PC-3 (cell line): Measurements from ENCODE around the gene BABAM1. TPM values are rescaled to one million over a fixed set of nuclear protein-coding genes. Genes with fewer than 3 reads are reported as not detected.

ENCODE experiments used
- ATAC-seq: fragments of 200-7000 bp; cut with Tn5 transposase; 2 replicates; pipeline ENCODE4 v1.9.1; 2020; ENCODE audit warnings: mild to moderate bottlenecking, moderate library complexity
- BruUV-seq: library from RNA; stranded (reverse); fragments of 400-500 nt; replicated peaks from 2 replicates; lab custom pipeline; 2021; lab: Mats Ljungman, UMichigan
- CTCF ChIA-PET: fragments of 300-600 bp; sonication (Branson Sonifier 250); formaldehyde crosslinking; loops from one replicate; lab custom pipeline; 2022; ENCODE audit warnings: antibody characterized with exemption; lab: Charles Lee
- POLR2A ChIA-PET: fragments of 300-600 bp; sonication (Branson Sonifier 250); formaldehyde crosslinking; loops from one replicate; lab custom pipeline; 2022; ENCODE audit warnings: antibody characterized with exemption; ENCODE audit not compliant: unreplicated experiment; lab: Charles Lee
- DNase-seq: peaks from one replicate; pipeline ENCODE4 v3.0.0-alpha.2; 2015
- H2AFZ ChIP-seq: fragments of 300-600 bp; sonication (generic); 2 replicates; pipeline ENCODE4 v1.6.0; 2016; ENCODE audit warnings: antibody characterized with exemption, low read length
- H3F3A ChIP-seq: fragments of 300-600 bp; sonication (generic); one replicate; pipeline ENCODE4 v1.6.0; 2017; ENCODE audit warnings: antibody characterized with exemption, low read length, control low read depth, mild to moderate bottlenecking; ENCODE audit not compliant: unreplicated experiment
- H3K27ac ChIP-seq: fragments of 300-600 bp; sonication (generic); 2 replicates; pipeline ENCODE4 v1.5.1; 2016; ENCODE audit warnings: mild to moderate bottlenecking, low read length
- H3K27me3 ChIP-seq: fragments of 300-600 bp; sonication (generic); 2 replicates; pipeline ENCODE4 v1.6.1; 2016; ENCODE audit warnings: low read length, mixed read lengths
- H3K36me3 ChIP-seq: fragments of 300-600 bp; sonication (generic); 2 replicates; pipeline ENCODE4 v1.6.1; 2016; ENCODE audit warnings: low read depth, mixed run types, low read length, mixed read lengths
- H3K4me1 ChIP-seq: fragments of 300-600 bp; sonication (generic); 2 replicates; pipeline ENCODE4 v1.5.1; 2016; ENCODE audit warnings: low read length; ENCODE audit not compliant: insufficient read depth
- H3K4me2 ChIP-seq: fragments of 300-600 bp; sonication (generic); 2 replicates; pipeline ENCODE4 v1.6.0; 2016; ENCODE audit warnings: low read length
- H3K4me3 ChIP-seq: fragments of 300-600 bp; sonication (generic); 2 replicates; pipeline ENCODE4 v1.5.1; 2016; ENCODE audit warnings: mild to moderate bottlenecking, low read length, mixed read lengths
- H3K79me2 ChIP-seq: fragments of 300-600 bp; sonication (generic); 2 replicates; pipeline ENCODE4 v1.6.1; 2017; ENCODE audit warnings: low read length, mixed read lengths
- H3K9ac ChIP-seq: fragments of 300-600 bp; sonication (generic); 2 replicates; pipeline ENCODE4 v1.6.0; 2016; ENCODE audit warnings: mild to moderate bottlenecking, low read length
- H3K9me2 ChIP-seq: fragments of 300-600 bp; sonication (generic); replicated peaks from 2 replicates; pipeline ENCODE4 v1.6.1; 2016; ENCODE audit warnings: mixed run types, low read length, mixed read lengths
- H3K9me3 ChIP-seq: fragments of 300-600 bp; sonication (generic); 2 replicates; pipeline ENCODE4 v1.6.1; 2016; ENCODE audit warnings: low read length, mixed read lengths
- H4K20me1 ChIP-seq: fragments of 300-600 bp; sonication (generic); 2 replicates; pipeline ENCODE4 v1.6.1; 2016; ENCODE audit warnings: low read length, mixed read lengths
- EZH2 ChIP-seq: fragments of 300-600 bp; sonication (generic); IDR thresholded peaks from one replicate; pipeline ENCODE4 v1.6.1; 2017; ENCODE audit warnings: antibody characterized with exemption, mild to moderate bottlenecking, low read length; ENCODE audit not compliant: unreplicated experiment
- EZH2phosphoT487 ChIP-seq: fragments of 300-600 bp; sonication (generic); IDR thresholded peaks from 2 replicates; pipeline ENCODE4 v1.6.1; 2018; ENCODE audit warnings: mild to moderate bottlenecking, antibody characterized with exemption, low read length, borderline replicate concordance
- intact Hi-C: fragments of 100-400 bp; cut with micrococcal nuclease; formaldehyde crosslinking; loops from 2 replicates; pipeline ENCODE4 v1.9.0; 2023
- total RNA-seq: library from RNA; depleted of rRNA; stranded (reverse); fragments of >200 nt; gene quantifications from 2 replicates; pipeline ENCODE4 v1.2.3, GENCODE V29; 2014
- TF ChIP-seq, protein P1 (sequence below): fragments of 300-600 bp; sonication (generic); conservative IDR thresholded peaks from 2 replicates; pipeline ENCODE4 v1.5.1; 2017; ENCODE audit warnings: antibody characterized with exemption, low read depth, mild to moderate bottlenecking, low read length

The BABAM1 gene
- total RNA-seq, 1 experiment from 2014 or later, result 196 TPM

DNA sequence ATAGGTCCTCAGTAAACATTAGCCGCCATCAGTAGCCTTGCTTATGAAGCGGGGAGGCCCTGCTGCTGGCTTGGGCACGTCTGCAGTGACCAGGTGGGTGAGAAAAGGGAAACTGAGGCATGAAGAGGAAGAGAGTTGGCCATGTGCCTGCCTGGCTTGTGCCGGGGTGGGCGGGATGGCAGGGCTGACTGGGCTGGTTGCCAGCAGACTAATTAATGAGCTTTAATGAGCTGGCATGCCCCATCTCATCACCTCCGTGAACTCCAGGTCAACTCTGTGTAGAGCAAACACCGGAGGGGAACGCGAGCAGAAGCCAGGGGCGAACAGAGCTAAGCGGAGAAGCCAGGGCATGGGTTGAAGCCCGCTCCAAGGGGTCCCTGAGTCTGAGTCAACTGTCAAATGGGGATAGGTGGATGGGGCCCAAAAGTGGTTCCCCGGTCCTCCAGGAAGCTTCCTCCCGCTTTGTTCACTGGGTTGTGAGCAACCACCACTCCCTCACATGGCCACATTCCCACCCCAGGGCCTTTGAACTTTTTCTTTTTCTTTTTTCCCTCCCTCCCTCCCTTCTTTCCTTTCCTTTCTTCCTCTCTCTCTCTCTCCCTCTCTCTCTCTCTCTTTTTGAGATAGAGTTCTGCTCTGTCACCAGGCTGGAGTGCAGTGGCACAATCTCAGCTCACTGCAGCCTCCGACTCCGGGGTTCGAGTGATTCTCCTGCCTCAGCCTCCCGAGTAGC is 30.3 kb upstream of the BABAM1 start:
- Histone ChIP-seq H3K9ac (no peak overlapping the region), H3K79me2 (peaks cover 51% of the 10 kb centered on the region), H3K36me3 (peaks cover 15% of the 10 kb centered on the region; the same call in 1 of the 2 replicates), H3K27ac (no peak overlapping the region), H3K9me3 (no peaks in the 10 kb centered on the region), H3K4me1 (no peaks in the 10 kb centered on the region; the same call in 1 of the 2 replicates), H3K4me3 (no peak overlapping the region), H3K27me3 (no peaks in the 10 kb centered on the region), H3K4me2 (no peak overlapping the region), H3F3A (no peaks in the 10 kb centered on the region), H4K20me1 (no peaks in the 10 kb centered on the region; the same call in 1 of the 2 replicates), H3K9me2 (no peaks in the 10 kb centered on the region), H2AFZ (no peak overlapping the region)
- TF ChIP-seq EZH2phosphoT487 (no peak), EZH2 (no peak)
- TF ChIP-seq, protein P1, sequence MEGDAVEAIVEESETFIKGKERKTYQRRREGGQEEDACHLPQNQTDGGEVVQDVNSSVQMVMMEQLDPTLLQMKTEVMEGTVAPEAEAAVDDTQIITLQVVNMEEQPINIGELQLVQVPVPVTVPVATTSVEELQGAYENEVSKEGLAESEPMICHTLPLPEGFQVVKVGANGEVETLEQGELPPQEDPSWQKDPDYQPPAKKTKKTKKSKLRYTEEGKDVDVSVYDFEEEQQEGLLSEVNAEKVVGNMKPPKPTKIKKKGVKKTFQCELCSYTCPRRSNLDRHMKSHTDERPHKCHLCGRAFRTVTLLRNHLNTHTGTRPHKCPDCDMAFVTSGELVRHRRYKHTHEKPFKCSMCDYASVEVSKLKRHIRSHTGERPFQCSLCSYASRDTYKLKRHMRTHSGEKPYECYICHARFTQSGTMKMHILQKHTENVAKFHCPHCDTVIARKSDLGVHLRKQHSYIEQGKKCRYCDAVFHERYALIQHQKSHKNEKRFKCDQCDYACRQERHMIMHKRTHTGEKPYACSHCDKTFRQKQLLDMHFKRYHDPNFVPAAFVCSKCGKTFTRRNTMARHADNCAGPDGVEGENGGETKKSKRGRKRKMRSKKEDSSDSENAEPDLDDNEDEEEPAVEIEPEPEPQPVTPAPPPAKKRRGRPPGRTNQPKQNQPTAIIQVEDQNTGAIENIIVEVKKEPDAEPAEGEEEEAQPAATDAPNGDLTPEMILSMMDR, result no peak
- ATAC-seq (no peak), DNase-seq (no peak)
- POLR2A ChIA-PET, result no interaction called here
- CTCF ChIA-PET, result interaction anchor here (0.6 kb wide), 2 partner anchors 44 to 48 kb away, joined by 3 to 5 read pairs; no protein-coding TSS in a partner anchor
- no TSS peak for BruUV-seq
- intact Hi-C loops, result no loop called here

GRCh38 chr19:17237747-17238706 is 29.2 kb upstream of the BABAM1 start:
- no TSS peak for BruUV-seq
- ChIA-PET POLR2A (no interaction called here), CTCF (no interaction called here)

More at GRCh38 chr19:17237747-17238706, 29.2 kb upstream of the BABAM1 start:
- DNase-seq (no peak), ATAC-seq (no peak)
- Histone ChIP-seq H3K9me2 (no peaks in the 10 kb centered on the region), H3K9me3 (no peaks in the 10 kb centered on the region), H3K79me2 (peaks cover 61% of the 10 kb centered on the region), H3K4me2 (no peak overlapping the region), H3F3A (no peaks in the 10 kb centered on the region), H2AFZ (no peak overlapping the region), H3K27me3 (no peaks in the 10 kb centered on the region), H3K36me3 (peaks cover 12% of the 10 kb centered on the region; the same call in 1 of the 2 replicates), H3K4me3 (no peak overlapping the region), H4K20me1 (peaks cover 8% of the 10 kb centered on the region), H3K27ac (no peak overlapping the region), H3K9ac (no peak overlapping the region), H3K4me1 (peaks cover 1% of the 10 kb centered on the region; the same call in 1 of the 2 replicates)
- TF ChIP-seq, protein P1, result no peak
- TF ChIP-seq EZH2phosphoT487 (no peak), EZH2 (no peak)
- intact Hi-C loops, result no loop called here
